Adrenal gland (tissue), 12 donors: ENCODE results near the gene DPP10. TPM values are rescaled to one million over a fixed set of nuclear protein-coding genes. Genes with fewer than 3 reads are reported as not detected.

Experiments used
- DNase-seq, 7 donors: peaks; one replicate each; pipeline ENCODE4 v3.0.0-alpha.2; 2019 to 2020
- H3K27ac ChIP-seq, 5 donors: fragments of 200-600 bp; sonication (generic) in 4 of 5; 1 replicate in 3 of 5; 2 replicates in 2 of 5; pipeline versions ENCODE4 v1.5.1 to v1.8.0; 2016 to 2020; ENCODE audit warnings: mild to moderate bottlenecking in 1 of 5
- H3K27me3 ChIP-seq: fragments of 200-600 bp; 2 replicates; pipeline ENCODE4 v1.8.0; 2021
- H3K36me3 ChIP-seq, 2 donors: fragments of 200-600 bp; replicated peaks in 1 of 2; 1 replicate in 1 of 2; 2 replicates in 1 of 2; pipeline versions ENCODE4 v1.5.1 to v1.8.0; 2018 to 2022
- H3K4me1 ChIP-seq, 2 donors: fragments of 200-600 bp; replicated peaks in 1 of 2; 1 replicate in 1 of 2; 2 replicates in 1 of 2; pipeline versions ENCODE4 v1.5.1 to v1.8.0; 2018 to 2021
- H3K4me3 ChIP-seq, 4 donors: fragments of 200-600 bp; sonication (generic) in 3 of 4; one replicate each; pipeline ENCODE4 v1.5.1; 2016 to 2018
- H3K9me3 ChIP-seq, 3 donors: fragments of 200-600 bp; sonication (generic) in 1 of 3; replicated peaks in 1 of 3; 1 replicate in 2 of 3; 2 replicates in 1 of 3; pipeline versions ENCODE4 v1.5.1 to v1.8.0; 2016 to 2021
- POLR2A ChIP-seq, 2 donors: fragments of 450-650 bp; IDR thresholded peaks; one replicate each; pipeline ENCODE4 v1.6.1; 2017; ENCODE audit warnings: antibody characterized with exemption in 2 of 2, mild to moderate bottlenecking in 2 of 2, moderate library complexity in 1 of 2
- WGBS, 4 donors: extraction: QIAGEN DNeasy Blood & Tissue Kit in 2 of 4; methylation state at CpG; one replicate each; pipeline versions ENCODE4 v1.1.5 to v1.1.7; 2013 to 2017; 5-methylcytosine and 5-hydroxymethylcytosine counted together
- intact Hi-C, 2 donors: fragments of 100-400 bp; cut with DNase I; formaldehyde crosslinking; loops; one replicate each; pipeline versions ENCODE4 v1.14.1 to v1.15.0; 2022 to 2023
- polyA plus RNA-seq, 3 donors: library from polyadenylated mRNA; stranded (reverse); fragments of 200-250 nt in 2 of 3; fragments of 350-450 nt in 1 of 3; fragmentation: Illumina TruSeq in 1 of 3; extraction: RNeasy Lipid Tissue Mini Kit (QIAGEN cat#74804) in 1 of 3; gene quantifications; one replicate each; pipeline ENCODE4 v1.2.3, GENCODE V29; 2013 to 2014
- total RNA-seq, 9 donors: library from RNA; depleted of rRNA in 4 of 9; stranded (reverse); fragments of >200 nt in 4 of 9; fragments of 120-200 nt in 1 of 9; fragmentation: NEBNext Ultra II Directional in 1 of 9; extraction: Animal tissue kit (Norgen Biotek cat#: 25700) in 1 of 9; gene quantifications; one replicate each; pipeline versions ENCODE4 v1.1.0 to v1.2.4, GENCODE V29; 2013 to 2023
- TF ChIP-seq, protein P1 (sequence below), 6 experiments: fragments of 450-650 bp in 4 of 6; fragments of 200-600 bp in 2 of 6; sonication (generic) in 1 of 6; IDR thresholded peaks; 1 replicate in 5 of 6; 2 replicates in 1 of 6; pipeline versions ENCODE4 v1.5.1 to v1.8.0; 2016 to 2021; ENCODE audit warnings: antibody characterized with exemption in 6 of 6, mild to moderate bottlenecking in 2 of 6, moderate library complexity in 1 of 6
- donor health status: healthy with polysubstance abuse.
- donor health status: Bipolar disorder and iron deficiency.
- donor health status: DM: yes; HTN: yes; CAD: no.
- donor health status: DM: no; HTN: no; CAD: no.
- donor health status: DM: no; HTN: no; CAD: no.
- donor health status: DM: yes; HTN: yes; CAD: no.

The DPP10 gene
- total and polyA plus RNA-seq, 12 donors: 5.2 to 257 (median 32.0) TPM

DNA sequence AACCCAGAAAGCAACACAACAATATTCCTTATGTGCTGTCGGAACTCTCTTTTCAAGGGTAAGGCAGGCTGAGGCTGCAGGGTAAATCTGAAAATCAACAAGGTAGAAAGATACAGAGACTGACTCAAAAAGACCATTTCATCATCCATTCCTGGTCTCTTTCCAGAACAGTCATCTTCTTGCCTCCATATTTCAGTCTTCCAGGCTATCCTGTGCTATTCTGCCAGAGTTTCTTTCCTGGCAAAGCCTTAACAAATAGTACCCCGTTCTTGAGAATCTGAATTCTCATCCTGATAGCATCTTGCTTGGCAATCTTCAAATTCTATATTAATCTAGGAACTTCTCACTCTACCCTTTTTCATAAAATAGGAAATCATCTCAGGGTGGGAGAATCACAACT lies 15.5 kb downstream of the DPP10 start:
- no peak for TF ChIP-seq POLR2A (IDR thresholded peaks at IDR 0.05)
- TF ChIP-seq, protein P1, sequence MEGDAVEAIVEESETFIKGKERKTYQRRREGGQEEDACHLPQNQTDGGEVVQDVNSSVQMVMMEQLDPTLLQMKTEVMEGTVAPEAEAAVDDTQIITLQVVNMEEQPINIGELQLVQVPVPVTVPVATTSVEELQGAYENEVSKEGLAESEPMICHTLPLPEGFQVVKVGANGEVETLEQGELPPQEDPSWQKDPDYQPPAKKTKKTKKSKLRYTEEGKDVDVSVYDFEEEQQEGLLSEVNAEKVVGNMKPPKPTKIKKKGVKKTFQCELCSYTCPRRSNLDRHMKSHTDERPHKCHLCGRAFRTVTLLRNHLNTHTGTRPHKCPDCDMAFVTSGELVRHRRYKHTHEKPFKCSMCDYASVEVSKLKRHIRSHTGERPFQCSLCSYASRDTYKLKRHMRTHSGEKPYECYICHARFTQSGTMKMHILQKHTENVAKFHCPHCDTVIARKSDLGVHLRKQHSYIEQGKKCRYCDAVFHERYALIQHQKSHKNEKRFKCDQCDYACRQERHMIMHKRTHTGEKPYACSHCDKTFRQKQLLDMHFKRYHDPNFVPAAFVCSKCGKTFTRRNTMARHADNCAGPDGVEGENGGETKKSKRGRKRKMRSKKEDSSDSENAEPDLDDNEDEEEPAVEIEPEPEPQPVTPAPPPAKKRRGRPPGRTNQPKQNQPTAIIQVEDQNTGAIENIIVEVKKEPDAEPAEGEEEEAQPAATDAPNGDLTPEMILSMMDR (IDR thresholded peaks at IDR 0.05): no peak
- H3K27ac ChIP-seq: no peak overlapping the region
- H3K9me3 ChIP-seq: no peaks in the 10 kb centered on the region
- intact Hi-C loops: no loop called here
- 88 to 98% (median 91%) methylated on average over 2 of the region's 2 CpGs for WGBS, 4 donors
- no peak for DNase-seq
- no peak overlapping the region for H3K4me3 ChIP-seq
- no peaks in the 10 kb centered on the region for H3K27me3 ChIP-seq
- H3K4me1 ChIP-seq: no peaks in the 10 kb centered on the region
- H3K36me3 ChIP-seq: no peaks in the 10 kb centered on the region

DNA sequence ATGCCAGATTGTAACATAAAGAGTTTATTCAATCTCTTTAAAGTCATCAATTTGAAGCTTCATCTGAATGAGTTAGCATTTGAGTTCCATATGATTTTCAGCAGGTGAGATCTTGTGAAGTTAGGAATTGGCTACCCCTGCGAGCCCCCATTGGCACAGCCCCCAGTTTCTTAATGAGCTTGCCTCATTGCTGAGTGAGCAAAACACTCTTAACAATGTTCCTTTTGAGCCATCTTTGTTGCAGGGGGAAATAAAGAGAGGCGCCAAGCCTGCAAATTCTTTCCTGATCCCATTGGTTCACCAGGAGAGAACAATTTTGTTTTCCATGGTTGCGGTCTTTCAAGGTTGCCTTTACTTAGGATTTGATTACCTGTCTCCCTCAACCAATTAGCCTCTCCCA lies 18.7 kb downstream of the DPP10 start:
- H3K36me3 ChIP-seq: no peaks in the 10 kb centered on the region
- no peak overlapping the region for H3K27ac ChIP-seq
- no peaks in the 10 kb centered on the region for H3K4me1 ChIP-seq
- WGBS, 4 donors: 82 to 93% (median 91%) methylated on average over 3 of the region's 3 CpGs
- no peaks in the 10 kb centered on the region for H3K27me3 ChIP-seq
- TF ChIP-seq, protein P1 (IDR thresholded peaks at IDR 0.05): no peak
- TF ChIP-seq POLR2A (IDR thresholded peaks at IDR 0.05): no peak
- no peak for DNase-seq
- no peaks in the 10 kb centered on the region for H3K9me3 ChIP-seq
- no peak overlapping the region for H3K4me3 ChIP-seq
- intact Hi-C loops: no loop called here

DNA sequence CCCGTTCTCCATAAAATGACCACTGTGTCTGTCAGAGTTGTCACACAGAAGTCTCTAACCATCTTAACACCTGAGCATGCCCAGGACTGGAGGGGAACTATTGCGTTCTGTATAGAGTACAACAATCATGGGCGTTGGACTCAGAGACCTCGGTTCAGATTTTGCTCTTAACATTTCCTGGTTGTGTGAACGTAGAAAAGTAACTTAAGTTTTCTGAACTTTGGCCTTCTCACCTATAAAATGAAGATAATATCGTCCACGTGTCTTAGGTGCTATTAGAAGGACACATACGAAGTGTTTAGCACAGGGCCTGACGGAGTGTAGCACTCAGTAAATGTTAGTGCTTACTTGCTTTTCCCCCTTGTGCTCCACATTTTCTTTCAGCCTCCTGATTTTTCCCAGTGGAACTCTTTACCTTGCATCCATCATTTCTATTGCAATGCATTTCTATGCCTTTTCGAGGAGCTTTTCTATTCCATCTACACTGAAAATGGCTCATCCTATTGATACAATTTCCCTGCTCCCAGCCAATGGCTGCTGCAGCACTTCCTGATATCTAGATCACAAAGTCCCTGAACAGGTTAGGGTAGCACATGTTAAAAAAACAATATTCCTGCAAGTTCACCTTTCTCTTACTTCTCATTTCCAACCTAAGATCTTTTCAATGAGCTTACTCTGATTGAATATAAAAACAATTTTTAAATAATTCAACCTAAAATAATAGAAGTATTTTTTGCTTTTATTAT lies 22.7 kb downstream of the DPP10 start:
- H3K9me3 ChIP-seq: no peaks in the 10 kb centered on the region
- TF ChIP-seq POLR2A (IDR thresholded peaks at IDR 0.05): no peak
- TF ChIP-seq, protein P1 (IDR thresholded peaks at IDR 0.05): no peak
- no peak for DNase-seq
- 87 to 92% (median 90%) methylated on average over 10 of the region's 10 CpGs for WGBS, 4 donors
- no peaks in the 10 kb centered on the region for H3K27me3 ChIP-seq
- no peaks in the 10 kb centered on the region for H3K36me3 ChIP-seq
- H3K27ac ChIP-seq: no peak overlapping the region
- no peak overlapping the region for H3K4me3 ChIP-seq
- intact Hi-C loops: no loop called here
- no peaks in the 10 kb centered on the region for H3K4me1 ChIP-seq

DNA sequence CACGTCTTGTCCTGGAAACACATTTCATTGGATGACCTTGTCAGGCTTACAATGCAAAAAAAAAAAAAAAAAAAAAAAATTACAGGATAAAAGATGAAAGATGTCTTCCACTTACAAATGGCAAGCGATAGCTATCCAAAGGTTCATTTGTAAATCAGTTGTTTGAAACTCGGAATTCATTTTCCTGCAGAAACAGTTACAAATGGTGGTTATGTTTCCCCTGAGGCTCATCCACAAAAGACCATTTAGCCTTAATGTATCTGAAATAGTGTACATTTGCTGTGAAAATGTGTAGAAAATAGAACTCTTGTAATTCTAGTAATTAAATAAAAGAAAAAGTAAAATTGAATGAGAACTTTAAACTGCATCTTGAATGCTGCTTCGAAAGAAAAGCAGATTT lies 25.9 kb downstream of the DPP10 start:
- WGBS, 4 donors: 54 to 72% (median 62%) methylated on average over 4 of the region's 4 CpGs
- H3K36me3 ChIP-seq: no peaks in the 10 kb centered on the region
- no peak for TF ChIP-seq POLR2A (IDR thresholded peaks at IDR 0.05)
- TF ChIP-seq, protein P1 (IDR thresholded peaks at IDR 0.05): no peak
- H3K27ac ChIP-seq: no peak overlapping the region
- H3K4me1 ChIP-seq: no peaks in the 10 kb centered on the region
- no peak overlapping the region for H3K4me3 ChIP-seq
- H3K27me3 ChIP-seq: no peaks in the 10 kb centered on the region
- no peaks in the 10 kb centered on the region for H3K9me3 ChIP-seq
- intact Hi-C loops: no loop called here
- DNase-seq: no peak
